ENCODE data around the gene CENPO.

DNA sequence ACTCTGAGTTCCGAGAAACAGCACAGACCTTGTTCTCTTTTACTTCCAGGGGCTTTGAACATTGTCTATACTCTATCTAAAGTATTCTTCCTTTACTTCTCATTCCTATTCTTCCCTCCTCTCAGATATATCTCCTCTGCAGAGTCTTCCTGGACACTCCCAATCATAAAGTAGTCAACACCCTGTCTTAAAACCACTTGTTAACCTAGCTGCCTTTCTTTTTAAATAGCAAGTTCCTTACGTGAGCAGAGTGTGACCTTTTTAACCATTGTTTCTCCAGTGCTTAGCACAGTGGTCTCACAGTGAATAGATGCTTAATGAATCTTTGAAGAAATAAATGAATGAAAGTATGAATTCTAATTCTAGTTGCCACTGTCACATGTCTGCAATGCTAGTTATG is 47.4 kb upstream of the CENPO start:
- no peak for TF ChIP-seq PAX5 (IDR thresholded peaks at IDR 0.05; ENCODE audit: insufficient read depth, low read length, severe bottlenecking)
- TF ChIP-seq POLR2A (IDR thresholded peaks at IDR 0.05; ENCODE audit: low read depth, low read length), result no peak
- no peak for TF ChIP-seq TAF1 (IDR thresholded peaks at IDR 0.05; ENCODE audit: low read depth, low read length)
